Measurements from ENCODE around the gene GLI3.

GLI3 gene

DNA sequence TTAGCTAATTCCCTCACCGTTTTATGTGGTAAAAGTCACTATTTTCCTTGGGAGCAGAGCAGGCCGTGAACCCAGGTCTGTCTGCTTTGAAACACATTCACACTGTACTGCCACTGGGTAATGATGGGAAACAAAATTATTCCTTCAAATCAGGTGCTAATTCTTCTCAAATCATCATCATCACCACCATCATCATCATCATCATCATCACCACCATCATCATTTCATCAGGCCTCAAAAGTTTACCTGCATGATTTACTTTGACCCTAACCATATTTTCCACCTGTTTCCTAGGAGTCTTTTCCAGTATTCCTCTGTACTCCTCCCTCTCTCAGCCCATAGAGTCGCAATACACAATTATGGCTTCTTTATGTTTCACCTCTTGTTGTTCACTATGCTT lies 220.5 kb downstream of the GLI3 start:
- peaks cover 42% of the 10 kb centered on the region for H3K9me3 ChIP-seq (ENCODE audit: insufficient read depth, low read length)
- H3K9ac ChIP-seq (ENCODE audit: insufficient read length, low read depth): no peak overlapping the region
- no peaks in the 10 kb centered on the region for H3K27me3 ChIP-seq (ENCODE audit: insufficient read depth, insufficient read length)
- no peak overlapping the region for H3K4me3 ChIP-seq (ENCODE audit: insufficient read length, low read depth)
- H3K36me3 ChIP-seq (ENCODE audit: insufficient read depth, insufficient read length, low read length): peaks cover 16% of the 10 kb centered on the region
- DNase-seq (ENCODE audit: low read depth, low spot score): no peak
- TF ChIP-seq YY1 (IDR thresholded peaks at IDR 0.05; ENCODE audit: insufficient read depth, insufficient read length): no peak
- TF ChIP-seq SUZ12 (IDR thresholded peaks at IDR 0.05; ENCODE audit: extremely low read depth, insufficient read depth, insufficient read length): no peak
- no peak for TF ChIP-seq ZNF274 (IDR thresholded peaks at IDR 0.05; ENCODE audit: low read depth, low read length)
- no peaks in the 10 kb centered on the region for H3K4me1 ChIP-seq (ENCODE audit: insufficient read depth, insufficient read length)

GRCh38 chr7:42014625-42015618 lies 222.1 kb downstream of the GLI3 start:
- H3K27me3 ChIP-seq (ENCODE audit: insufficient read depth, insufficient read length): no peaks in the 10 kb centered on the region
- H3K4me3 ChIP-seq (ENCODE audit: insufficient read length, low read depth): no peak overlapping the region
- TF ChIP-seq SUZ12 (IDR thresholded peaks at IDR 0.05; ENCODE audit: extremely low read depth, insufficient read depth, insufficient read length): no peak
- TF ChIP-seq YY1 (IDR thresholded peaks at IDR 0.05; ENCODE audit: insufficient read depth, insufficient read length): no peak
- TF ChIP-seq ZNF274 (IDR thresholded peaks at IDR 0.05; ENCODE audit: low read depth, low read length): no peak
- H3K9ac ChIP-seq (ENCODE audit: insufficient read length, low read depth): no peak overlapping the region
- H3K4me1 ChIP-seq (ENCODE audit: insufficient read depth, insufficient read length): no peaks in the 10 kb centered on the region
- peak; percentile 77 for DNase-seq (ENCODE audit: low read depth, low spot score)
- peaks cover 22% of the 10 kb centered on the region for H3K36me3 ChIP-seq (ENCODE audit: insufficient read depth, insufficient read length, low read length)
- peaks cover 42% of the 10 kb centered on the region for H3K9me3 ChIP-seq (ENCODE audit: insufficient read depth, low read length)

GRCh38 chr7:42012786-42013360 lies 224.1 kb downstream of the GLI3 start:
- TF ChIP-seq SUZ12 (IDR thresholded peaks at IDR 0.05; ENCODE audit: extremely low read depth, insufficient read depth, insufficient read length): no peak
- no peak for TF ChIP-seq YY1 (IDR thresholded peaks at IDR 0.05; ENCODE audit: insufficient read depth, insufficient read length)
- TF ChIP-seq ZNF274 (IDR thresholded peaks at IDR 0.05; ENCODE audit: low read depth, low read length): no peak
- DNase-seq (ENCODE audit: low read depth, low spot score): no peak
- no peaks in the 10 kb centered on the region for H3K4me1 ChIP-seq (ENCODE audit: insufficient read depth, insufficient read length)
- H3K9ac ChIP-seq (ENCODE audit: insufficient read length, low read depth): no peak overlapping the region
- no peak overlapping the region for H3K4me3 ChIP-seq (ENCODE audit: insufficient read length, low read depth)
- no peaks in the 10 kb centered on the region for H3K27me3 ChIP-seq (ENCODE audit: insufficient read depth, insufficient read length)
- peaks cover 27% of the 10 kb centered on the region for H3K36me3 ChIP-seq (ENCODE audit: insufficient read depth, insufficient read length, low read length)
- peaks cover 42% of the 10 kb centered on the region for H3K9me3 ChIP-seq (ENCODE audit: insufficient read depth, low read length)

- Histone ChIP-seq H3K9ac (ENCODE audit: insufficient read length, low read depth) (no peak overlapping the region), H3K36me3 (ENCODE audit: insufficient read depth, insufficient read length, low read length) (peaks cover 27% of the 10 kb centered on the region), H3K9me3 (ENCODE audit: insufficient read depth, low read length) (peaks cover 39% of the 10 kb centered on the region), H3K27me3 (ENCODE audit: insufficient read depth, insufficient read length) (no peaks in the 10 kb centered on the region), H3K4me1 (ENCODE audit: insufficient read depth, insufficient read length) (no peaks in the 10 kb centered on the region), H3K4me3 (ENCODE audit: insufficient read length, low read depth) (no peak overlapping the region)
- no peak for DNase-seq (ENCODE audit: low read depth, low spot score)
- TF ChIP-seq SUZ12 (IDR thresholded peaks at IDR 0.05; ENCODE audit: extremely low read depth, insufficient read depth, insufficient read length): no peak
- TF ChIP-seq ZNF274 (IDR thresholded peaks at IDR 0.05; ENCODE audit: low read depth, low read length): no peak
- no peak for TF ChIP-seq YY1 (IDR thresholded peaks at IDR 0.05; ENCODE audit: insufficient read depth, insufficient read length)
Observed at GRCh38 chr7:42012313-42012712, 224.7 kb downstream of the GLI3 start.

DNA sequence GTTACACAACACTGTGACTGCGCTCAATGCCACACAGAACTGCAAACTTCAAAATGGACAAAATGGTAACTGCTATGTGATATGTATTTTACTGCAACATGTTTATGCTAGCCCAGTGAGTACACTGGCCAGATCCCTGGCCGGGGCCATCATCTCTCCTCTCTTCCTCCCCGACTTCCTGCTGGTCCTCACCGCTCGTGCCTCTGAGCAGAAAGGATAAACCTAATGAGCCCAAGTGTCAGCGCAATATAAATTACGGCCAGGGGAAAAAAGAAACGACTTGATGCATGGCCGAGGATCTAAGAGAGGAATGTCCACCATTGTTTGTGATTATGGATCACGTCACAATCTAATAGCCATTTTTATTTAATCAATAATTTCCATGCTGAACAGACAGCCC lies 225.2 kb downstream of the GLI3 start:
- H3K9me3 ChIP-seq (ENCODE audit: insufficient read depth, low read length): peaks cover 35% of the 10 kb centered on the region
- TF ChIP-seq ZNF274 (IDR thresholded peaks at IDR 0.05; ENCODE audit: low read depth, low read length) (no peak), YY1 (IDR thresholded peaks at IDR 0.05; ENCODE audit: insufficient read depth, insufficient read length) (no peak), SUZ12 (IDR thresholded peaks at IDR 0.05; ENCODE audit: extremely low read depth, insufficient read depth, insufficient read length) (no peak)
- H3K27me3 ChIP-seq (ENCODE audit: insufficient read depth, insufficient read length): no peaks in the 10 kb centered on the region
- H3K4me3 ChIP-seq (ENCODE audit: insufficient read length, low read depth): no peak overlapping the region
- peaks cover 27% of the 10 kb centered on the region for H3K36me3 ChIP-seq (ENCODE audit: insufficient read depth, insufficient read length, low read length)
- no peak overlapping the region for H3K9ac ChIP-seq (ENCODE audit: insufficient read length, low read depth)
- H3K4me1 ChIP-seq (ENCODE audit: insufficient read depth, insufficient read length): no peaks in the 10 kb centered on the region
- DNase-seq (ENCODE audit: low read depth, low spot score): no peak

DNA sequence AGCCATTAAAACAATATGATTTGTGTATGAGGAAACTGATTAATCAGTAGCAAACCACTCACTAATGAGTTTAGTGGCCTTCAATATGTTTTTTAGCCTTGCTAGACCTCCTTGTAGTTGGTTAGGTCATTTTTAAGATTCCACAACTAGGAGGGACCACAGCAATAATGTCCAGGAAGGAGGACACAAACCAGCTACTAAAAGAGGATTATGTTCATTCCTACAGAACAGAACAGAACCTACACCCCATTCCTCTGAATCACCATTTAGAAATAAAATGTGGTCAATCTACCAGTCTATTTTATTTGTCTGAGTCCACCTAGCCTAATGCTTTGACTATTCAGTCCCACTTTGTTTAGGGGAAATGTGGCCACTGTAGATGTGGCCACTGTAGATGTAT lies 226.3 kb downstream of the GLI3 start:
- no peak for TF ChIP-seq YY1 (IDR thresholded peaks at IDR 0.05; ENCODE audit: insufficient read depth, insufficient read length)
- TF ChIP-seq SUZ12 (IDR thresholded peaks at IDR 0.05; ENCODE audit: extremely low read depth, insufficient read depth, insufficient read length): no peak
- no peak for TF ChIP-seq ZNF274 (IDR thresholded peaks at IDR 0.05; ENCODE audit: low read depth, low read length)
- Histone ChIP-seq H3K9me3 (ENCODE audit: insufficient read depth, low read length) (peaks cover 24% of the 10 kb centered on the region), H3K27me3 (ENCODE audit: insufficient read depth, insufficient read length) (no peaks in the 10 kb centered on the region), H3K9ac (ENCODE audit: insufficient read length, low read depth) (no peak overlapping the region), H3K4me1 (ENCODE audit: insufficient read depth, insufficient read length) (no peaks in the 10 kb centered on the region), H3K4me3 (ENCODE audit: insufficient read length, low read depth) (no peak overlapping the region), H3K36me3 (ENCODE audit: insufficient read depth, insufficient read length, low read length) (peaks cover 23% of the 10 kb centered on the region)
- no peak for DNase-seq (ENCODE audit: low read depth, low spot score)
